ENCODE data around the gene MSMP. TPM values are rescaled to one million over a fixed set of nuclear protein-coding genes. Genes with fewer than 3 reads are reported as not detected.
A peak's percentile ranks its signal among the peaks of the same experiment; 100 is the strongest.

Gene MSMP
- not detected for total RNA-seq

DNA sequence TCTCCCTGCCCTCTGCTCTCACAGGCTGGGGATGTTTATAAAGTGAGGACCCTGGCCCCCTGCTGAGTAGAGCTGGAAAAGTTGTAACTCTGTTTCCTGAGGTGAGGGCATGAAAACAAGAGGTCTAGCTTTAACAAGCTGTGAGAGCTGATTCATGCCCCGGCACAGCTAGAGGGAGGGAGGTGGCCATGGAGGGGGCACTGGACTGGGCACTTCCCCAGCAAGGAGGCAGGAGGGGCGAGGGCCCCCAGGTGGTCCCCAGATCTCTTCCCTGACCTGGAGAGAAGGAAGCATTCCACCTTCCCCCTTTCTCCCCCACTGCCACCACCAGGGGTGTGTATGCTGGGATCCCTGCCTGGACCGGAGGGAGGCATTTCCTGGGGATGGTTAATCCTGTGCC is at the start of gene MSMP:
Gene MSMP, minus strand, starts transcription at position 13 of the 400 bp plus-strand sequence. CDS start 147 bp downstream, outside the sequence.
- no peak within 1 kb of the TSS for H3K27ac ChIP-seq
- TF ChIP-seq CTCF (IDR thresholded peaks at IDR 0.05), result no peak
- TF ChIP-seq POLR2A (IDR thresholded peaks at IDR 0.05), result no peak
- no peak for TF ChIP-seq POLR2AphosphoS5 (IDR thresholded peaks at IDR 0.05)
- H3K4me3 ChIP-seq, result no peak within 1 kb of the TSS
- no peak for DNase-seq (ENCODE audit: low spot score in 2 of 2)
- no peaks in the 10 kb centered on the region for H3K36me3 ChIP-seq
- no peaks in the 10 kb centered on the region for H3K27me3 ChIP-seq
- H3K9me3 ChIP-seq, result no peaks in the 10 kb centered on the region
- intact Hi-C loops (cut with DNase I; ENCODE audit: low total_unique reads), result no loop called here
- H3K4me1 ChIP-seq, result peaks cover 9 to 19% of the 10 kb centered on the region in 2 donors

- Histone ChIP-seq H3K4me3 (no peak overlapping the region), H3K4me1 (no peaks in the 10 kb centered on the region), H3K36me3 (no peaks in the 10 kb centered on the region), H3K27ac (no peak overlapping the region), H3K9me3 (no peaks in the 10 kb centered on the region), H3K27me3 (no peaks in the 10 kb centered on the region)
- intact Hi-C loops (cut with DNase I; ENCODE audit: low total_unique reads), result no loop called here
- TF ChIP-seq POLR2AphosphoS5 (IDR thresholded peaks at IDR 0.05) (no peak), CTCF (IDR thresholded peaks at IDR 0.05) (no peak), POLR2A (IDR thresholded peaks at IDR 0.05) (no peak)
- DNase-seq (ENCODE audit: low spot score in 2 of 2), result no peak
Observed at GRCh38 chr9:35801328-35802128, 47.5 kb upstream of the MSMP start.

- Histone ChIP-seq H3K9me3 (no peaks in the 10 kb centered on the region), H3K4me3 (no peak overlapping the region), H3K36me3 (no peaks in the 10 kb centered on the region), H3K4me1 (no peaks in the 10 kb centered on the region), H3K27ac (no peak overlapping the region), H3K27me3 (no peaks in the 10 kb centered on the region)
- TF ChIP-seq POLR2AphosphoS5 (IDR thresholded peaks at IDR 0.05) (no peak), CTCF (IDR thresholded peaks at IDR 0.05) (no peak), POLR2A (IDR thresholded peaks at IDR 0.05) (no peak)
- intact Hi-C loops (cut with DNase I; ENCODE audit: low total_unique reads), result no loop called here
- DNase-seq (ENCODE audit: low spot score in 2 of 2), result no peak
Observed at GRCh38 chr9:35800530-35800929, 46.5 kb upstream of the MSMP start.

GRCh38 chr9:35798658-35799374 is 44.7 kb upstream of the MSMP start:
- no peaks in the 10 kb centered on the region for H3K36me3 ChIP-seq
- no peaks in the 10 kb centered on the region for H3K9me3 ChIP-seq
- H3K27me3 ChIP-seq, result no peaks in the 10 kb centered on the region
- peak in 1 of 2 donors; percentile 40 for DNase-seq (ENCODE audit: low spot score in 2 of 2)
- H3K4me3 ChIP-seq, result no peak overlapping the region
- intact Hi-C loops (cut with DNase I; ENCODE audit: low total_unique reads), result no loop called here
- peak overlapping the region; percentile 21 to 48 for H3K27ac ChIP-seq
- TF ChIP-seq POLR2AphosphoS5 (IDR thresholded peaks at IDR 0.05) (no peak), CTCF (IDR thresholded peaks at IDR 0.05) (no peak), POLR2A (IDR thresholded peaks at IDR 0.05) (no peak)
- no peaks in the 10 kb centered on the region for H3K4me1 ChIP-seq
